Measurements from ENCODE around the gene GPR18.

Gene GPR18

GRCh38 chr13:99225078-99225477 lies 33.1 kb downstream of the GPR18 start:
- Histone ChIP-seq H3K4me3 (ENCODE audit: low read length) (no peak overlapping the region), H3K36me3 (ENCODE audit: insufficient read depth, low read depth, low read length) (no peaks in the 10 kb centered on the region), H3K9me3 (ENCODE audit: insufficient read depth, low read depth, low read length) (no peaks in the 10 kb centered on the region), H3K4me1 (ENCODE audit: insufficient read depth, low read length) (peaks cover 6% of the 10 kb centered on the region), H3K27ac (ENCODE audit: low read length) (no peak overlapping the region), H3K9ac (ENCODE audit: low read depth, low read length) (no peak overlapping the region), H3K27me3 (ENCODE audit: insufficient read depth, low read length) (no peaks in the 10 kb centered on the region)

- H3K4me1 ChIP-seq (ENCODE audit: insufficient read depth, low read length): peaks cover 7% of the 10 kb centered on the region
- H3K27me3 ChIP-seq (ENCODE audit: insufficient read depth, low read length): no peaks in the 10 kb centered on the region
- no peaks in the 10 kb centered on the region for H3K9me3 ChIP-seq (ENCODE audit: insufficient read depth, low read depth, low read length)
- no peaks in the 10 kb centered on the region for H3K36me3 ChIP-seq (ENCODE audit: insufficient read depth, low read depth, low read length)
- no peak overlapping the region for H3K9ac ChIP-seq (ENCODE audit: low read depth, low read length)
- H3K4me3 ChIP-seq (ENCODE audit: low read length): no peak overlapping the region
- H3K27ac ChIP-seq (ENCODE audit: low read length): no peak overlapping the region
Measured at GRCh38 chr13:99224021-99224420, 34.2 kb downstream of the GPR18 start.

GRCh38 chr13:99223587-99223986 lies 34.6 kb downstream of the GPR18 start:
- Histone ChIP-seq H3K4me1 (ENCODE audit: insufficient read depth, low read length) (peaks cover 7% of the 10 kb centered on the region), H3K4me3 (ENCODE audit: low read length) (no peak overlapping the region), H3K27me3 (ENCODE audit: insufficient read depth, low read length) (no peaks in the 10 kb centered on the region), H3K9ac (ENCODE audit: low read depth, low read length) (no peak overlapping the region), H3K36me3 (ENCODE audit: insufficient read depth, low read depth, low read length) (no peaks in the 10 kb centered on the region), H3K27ac (ENCODE audit: low read length) (no peak overlapping the region), H3K9me3 (ENCODE audit: insufficient read depth, low read depth, low read length) (no peaks in the 10 kb centered on the region)

GRCh38 chr13:99221567-99222239 lies 36.5 kb downstream of the GPR18 start:
- Histone ChIP-seq H3K36me3 (ENCODE audit: insufficient read depth, low read depth, low read length) (no peaks in the 10 kb centered on the region), H3K27ac (ENCODE audit: low read length) (no peak overlapping the region), H3K27me3 (ENCODE audit: insufficient read depth, low read length) (no peaks in the 10 kb centered on the region), H3K4me1 (ENCODE audit: insufficient read depth, low read length) (peaks cover 7% of the 10 kb centered on the region; the same call in 1 of the 2 replicates), H3K9me3 (ENCODE audit: insufficient read depth, low read depth, low read length) (no peaks in the 10 kb centered on the region), H3K4me3 (ENCODE audit: low read length) (no peak overlapping the region), H3K9ac (ENCODE audit: low read depth, low read length) (no peak overlapping the region)

GRCh38 chr13:99220199-99220935 lies 37.8 kb downstream of the GPR18 start:
- no peak overlapping the region for H3K9ac ChIP-seq (ENCODE audit: low read depth, low read length)
- H3K36me3 ChIP-seq (ENCODE audit: insufficient read depth, low read depth, low read length): no peaks in the 10 kb centered on the region
- no peaks in the 10 kb centered on the region for H3K9me3 ChIP-seq (ENCODE audit: insufficient read depth, low read depth, low read length)
- no peaks in the 10 kb centered on the region for H3K27me3 ChIP-seq (ENCODE audit: insufficient read depth, low read length)
- no peak overlapping the region for H3K4me3 ChIP-seq (ENCODE audit: low read length)
- peaks cover 7% of the 10 kb centered on the region; the same call in 1 of the 2 replicates for H3K4me1 ChIP-seq (ENCODE audit: insufficient read depth, low read length)
- H3K27ac ChIP-seq (ENCODE audit: low read length): no peak overlapping the region

GRCh38 chr13:99218969-99219368 lies 39.2 kb downstream of the GPR18 start:
- Histone ChIP-seq H3K4me1 (ENCODE audit: insufficient read depth, low read length) (peaks cover 16% of the 10 kb centered on the region; the same call in 1 of the 2 replicates), H3K4me3 (ENCODE audit: low read length) (no peak overlapping the region), H3K9me3 (ENCODE audit: insufficient read depth, low read depth, low read length) (no peaks in the 10 kb centered on the region), H3K27ac (ENCODE audit: low read length) (no peak overlapping the region), H3K27me3 (ENCODE audit: insufficient read depth, low read length) (no peaks in the 10 kb centered on the region), H3K36me3 (ENCODE audit: insufficient read depth, low read depth, low read length) (no peaks in the 10 kb centered on the region), H3K9ac (ENCODE audit: low read depth, low read length) (no peak overlapping the region)

GRCh38 chr13:99218545-99218944 lies 39.6 kb downstream of the GPR18 start:
- H3K27me3 ChIP-seq (ENCODE audit: insufficient read depth, low read length): no peaks in the 10 kb centered on the region
- H3K9ac ChIP-seq (ENCODE audit: low read depth, low read length): no peak overlapping the region
- no peak overlapping the region for H3K4me3 ChIP-seq (ENCODE audit: low read length)
- no peaks in the 10 kb centered on the region for H3K9me3 ChIP-seq (ENCODE audit: insufficient read depth, low read depth, low read length)
- H3K27ac ChIP-seq (ENCODE audit: low read length): no peak overlapping the region
- peaks cover 12% of the 10 kb centered on the region; the same call in 1 of the 2 replicates for H3K4me1 ChIP-seq (ENCODE audit: insufficient read depth, low read length)
- no peaks in the 10 kb centered on the region for H3K36me3 ChIP-seq (ENCODE audit: insufficient read depth, low read depth, low read length)

GRCh38 chr13:99218126-99218525 lies 40.1 kb downstream of the GPR18 start:
- Histone ChIP-seq H3K27ac (ENCODE audit: low read length) (no peak overlapping the region), H3K4me1 (ENCODE audit: insufficient read depth, low read length) (peaks cover 12% of the 10 kb centered on the region; the same call in 1 of the 2 replicates), H3K9ac (ENCODE audit: low read depth, low read length) (no peak overlapping the region), H3K36me3 (ENCODE audit: insufficient read depth, low read depth, low read length) (no peaks in the 10 kb centered on the region), H3K27me3 (ENCODE audit: insufficient read depth, low read length) (no peaks in the 10 kb centered on the region), H3K9me3 (ENCODE audit: insufficient read depth, low read depth, low read length) (no peaks in the 10 kb centered on the region), H3K4me3 (ENCODE audit: low read length) (no peak overlapping the region)

- H3K27ac ChIP-seq (ENCODE audit: low read length): no peak overlapping the region
Measured at GRCh38 chr13:99217461-99218110, 40.6 kb downstream of the GPR18 start.

GRCh38 chr13:99215184-99215830 lies 42.9 kb downstream of the GPR18 start:
- no peaks in the 10 kb centered on the region for H3K27me3 ChIP-seq (ENCODE audit: insufficient read depth, low read length)
- no peaks in the 10 kb centered on the region for H3K9me3 ChIP-seq (ENCODE audit: insufficient read depth, low read depth, low read length)
- H3K4me1 ChIP-seq (ENCODE audit: insufficient read depth, low read length): peaks cover 12% of the 10 kb centered on the region; the same call in 1 of the 2 replicates
- no peaks in the 10 kb centered on the region for H3K36me3 ChIP-seq (ENCODE audit: insufficient read depth, low read depth, low read length)
- H3K9ac ChIP-seq (ENCODE audit: low read depth, low read length): no peak overlapping the region
- no peak overlapping the region for H3K4me3 ChIP-seq (ENCODE audit: low read length)
- no peak overlapping the region for H3K27ac ChIP-seq (ENCODE audit: low read length)

More at GRCh38 chr13:99217461-99218110, 40.6 kb downstream of the GPR18 start:
- no peaks in the 10 kb centered on the region for H3K9me3 ChIP-seq (ENCODE audit: insufficient read depth, low read depth, low read length)
- H3K27me3 ChIP-seq (ENCODE audit: insufficient read depth, low read length): no peaks in the 10 kb centered on the region
- H3K4me1 ChIP-seq (ENCODE audit: insufficient read depth, low read length): peaks cover 12% of the 10 kb centered on the region; the same call in 1 of the 2 replicates
- no peaks in the 10 kb centered on the region for H3K36me3 ChIP-seq (ENCODE audit: insufficient read depth, low read depth, low read length)
- no peak overlapping the region for H3K4me3 ChIP-seq (ENCODE audit: low read length)
- no peak overlapping the region for H3K9ac ChIP-seq (ENCODE audit: low read depth, low read length)

- no peak overlapping the region for H3K27ac ChIP-seq (ENCODE audit: low read length)
- H3K9ac ChIP-seq (ENCODE audit: low read depth, low read length): peak overlapping the region; percentile 21; the same call in 1 of the 2 replicates
- H3K27me3 ChIP-seq (ENCODE audit: insufficient read depth, low read length): no peaks in the 10 kb centered on the region
- H3K9me3 ChIP-seq (ENCODE audit: insufficient read depth, low read depth, low read length): no peaks in the 10 kb centered on the region
- no peaks in the 10 kb centered on the region for H3K36me3 ChIP-seq (ENCODE audit: insufficient read depth, low read depth, low read length)
- H3K4me1 ChIP-seq (ENCODE audit: insufficient read depth, low read length): peaks cover 9% of the 10 kb centered on the region; the same call in 1 of the 2 replicates
- no peak overlapping the region for H3K4me3 ChIP-seq (ENCODE audit: low read length)
Measured at GRCh38 chr13:99214731-99215130, 43.4 kb downstream of the GPR18 start.
